Measurements from ENCODE around the gene RPH3AL. TPM values are rescaled to one million over a fixed set of nuclear protein-coding genes. Genes with fewer than 3 reads are reported as not detected.
"Not testable (repeated sequence)": the region's sequence is repeated elsewhere in the genome, so short reads cannot be mapped to it uniquely, and the experiment has no call there.

RPH3AL gene
- polyA plus RNA-seq, 4 donors = 10.5 to 18.8 (median 12.0) TPM

DNA sequence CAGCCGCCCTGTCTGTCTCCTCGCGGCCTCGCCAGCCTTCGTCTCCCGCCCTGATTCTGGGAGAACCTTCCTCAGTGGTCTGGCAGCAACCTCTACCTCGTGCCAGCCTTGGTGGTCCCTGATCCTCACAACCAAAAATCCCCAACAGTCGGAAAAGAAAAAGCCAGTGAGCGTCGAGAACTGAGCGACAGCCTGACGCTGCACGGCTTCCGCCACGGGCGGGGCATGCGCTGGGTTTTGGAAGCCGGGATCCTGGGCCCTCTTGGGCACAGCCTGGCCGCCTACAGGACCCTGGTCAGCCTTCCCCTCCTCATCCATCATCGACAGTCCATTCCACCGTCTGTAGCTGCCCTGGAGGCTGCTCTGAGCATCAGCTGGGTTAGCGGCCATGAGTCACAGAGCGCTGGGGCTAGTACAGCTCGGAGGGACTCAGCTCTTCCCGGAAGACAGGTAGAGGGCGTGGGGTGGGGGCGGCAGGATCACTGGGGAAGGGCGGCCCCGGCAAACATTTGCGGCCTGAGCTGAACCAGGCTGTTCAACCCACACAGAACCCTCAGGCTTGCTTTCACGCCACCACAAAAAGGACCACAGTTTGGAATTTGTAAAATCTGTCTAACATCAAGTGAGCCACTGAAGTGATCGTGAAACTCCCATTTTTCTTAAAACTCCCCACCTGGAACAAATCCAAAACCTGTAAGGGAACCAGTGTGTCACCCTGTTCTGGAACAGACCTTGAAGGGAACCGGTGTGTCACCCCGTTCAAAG lies 115.8 kb downstream of the RPH3AL start:
- no peak overlapping the region for H3K4me3 ChIP-seq (ENCODE audit: low read depth in 1 of 3, low read length in 3 of 3)
- DNase-seq (no peak), FAIRE-seq (no peak)
- H3K36me3 ChIP-seq (ENCODE audit: control insufficient read depth in 3 of 3, insufficient read depth in 2 of 3, low read depth in 1 of 3, low read length in 3 of 3) = peaks cover 0 to 18% (median 0%) of the 10 kb centered on the region in 3 donors
- peaks cover 0 to 3% of the 10 kb centered on the region in 2 donors for H3K9me3 ChIP-seq (ENCODE audit: control insufficient read depth in 2 of 2, insufficient read depth in 1 of 2, low read depth in 1 of 2, low read length in 1 of 2)
- WGBS, 3 donors = 87 to 95% (median 92%) methylated on average over 34 of the region's 34 CpGs
- no peaks in the 10 kb centered on the region for H3K27me3 ChIP-seq (ENCODE audit: control insufficient read depth in 3 of 3, insufficient read depth in 3 of 3, low read length in 3 of 3)
- no peaks in the 10 kb centered on the region for H3K4me1 ChIP-seq (ENCODE audit: control insufficient read depth in 3 of 3, insufficient read depth in 2 of 3, low read depth in 1 of 3, low read length in 2 of 3)
- H3K27ac ChIP-seq (ENCODE audit: low read depth in 1 of 3, low read length in 2 of 3) = no peak overlapping the region

DNA sequence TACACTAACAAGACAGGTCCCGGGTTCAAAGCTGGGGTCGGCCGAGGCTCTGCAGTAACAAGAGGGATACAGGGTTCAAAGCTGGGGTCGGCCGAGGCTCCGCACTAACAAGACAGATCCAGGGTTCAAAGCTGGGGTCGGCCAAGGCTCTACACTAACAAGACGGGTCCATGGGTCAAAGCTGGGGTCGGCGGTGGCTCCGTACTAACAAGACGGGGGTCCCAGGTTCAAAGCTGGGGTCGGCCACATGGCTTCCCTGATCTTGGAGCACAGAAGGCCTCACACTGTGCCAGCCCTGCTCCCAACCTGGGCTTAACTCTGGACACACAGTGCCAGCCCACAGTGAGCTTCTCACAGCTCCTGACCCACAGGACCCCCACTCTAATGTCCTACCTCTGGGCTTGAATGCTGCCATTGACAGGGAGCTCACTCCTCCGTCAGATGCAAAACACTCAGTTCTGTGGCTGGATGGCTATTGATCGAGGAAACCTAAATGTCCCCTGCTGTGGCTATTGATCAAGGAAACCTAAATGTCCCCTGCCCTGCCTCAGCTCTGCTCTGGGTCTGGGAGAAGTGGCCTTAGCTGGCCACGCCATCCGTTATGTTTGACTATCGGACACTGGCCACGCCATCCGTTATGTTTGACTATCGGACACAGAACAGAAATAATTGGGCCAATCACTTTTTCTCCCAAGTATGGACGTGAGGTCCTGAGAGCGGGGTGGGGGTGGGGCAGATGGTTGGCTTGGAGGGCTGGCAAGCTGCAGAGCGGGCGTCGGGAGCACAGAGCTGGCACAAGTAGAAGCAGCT lies 116.6 kb downstream of the RPH3AL start:
- no peak for DNase-seq
- peaks cover 0 to 18% (median 0%) of the 10 kb centered on the region in 3 donors for H3K36me3 ChIP-seq (ENCODE audit: control insufficient read depth in 3 of 3, insufficient read depth in 2 of 3, low read depth in 1 of 3, low read length in 3 of 3)
- H3K9me3 ChIP-seq (ENCODE audit: control insufficient read depth in 2 of 2, insufficient read depth in 1 of 2, low read depth in 1 of 2, low read length in 1 of 2) = peaks cover 0 to 3% of the 10 kb centered on the region in 2 donors
- no peaks in the 10 kb centered on the region for H3K4me1 ChIP-seq (ENCODE audit: control insufficient read depth in 3 of 3, insufficient read depth in 2 of 3, low read depth in 1 of 3, low read length in 2 of 3)
- H3K27me3 ChIP-seq (ENCODE audit: control insufficient read depth in 3 of 3, insufficient read depth in 3 of 3, low read length in 3 of 3) = no peaks in the 10 kb centered on the region
- no peak overlapping the region for H3K4me3 ChIP-seq (ENCODE audit: low read depth in 1 of 3, low read length in 3 of 3)
- 96 to 98% (median 97%) methylated on average over 24 to 26 of the region's 26 CpGs for WGBS, 3 donors
- H3K27ac ChIP-seq (ENCODE audit: low read depth in 1 of 3, low read length in 2 of 3) = no peak overlapping the region
- no peak for FAIRE-seq

GRCh38 chr17:234994-235830 lies 117.4 kb downstream of the RPH3AL start:
- 86 to 95% (median 90%) methylated on average over 45 to 48 of the region's 48 CpGs for WGBS, 3 donors
- H3K27ac ChIP-seq (ENCODE audit: low read depth in 1 of 3, low read length in 2 of 3); FAIRE-seq; H3K27me3 ChIP-seq (ENCODE audit: control insufficient read depth in 3 of 3, insufficient read depth in 3 of 3, low read length in 3 of 3); H3K4me3 ChIP-seq (ENCODE audit: low read depth in 1 of 3, low read length in 3 of 3); H3K9me3 ChIP-seq (ENCODE audit: control insufficient read depth in 2 of 2, insufficient read depth in 1 of 2, low read depth in 1 of 2, low read length in 1 of 2); DNase-seq; H3K4me1 ChIP-seq (ENCODE audit: control insufficient read depth in 3 of 3, insufficient read depth in 2 of 3, low read depth in 1 of 3, low read length in 2 of 3): not testable (repeated sequence)
- H3K36me3 ChIP-seq (ENCODE audit: control insufficient read depth in 3 of 3, insufficient read depth in 2 of 3, low read depth in 1 of 3, low read length in 3 of 3) = peaks cover 0 to 18% (median 0%) of the 10 kb centered on the region in 3 donors

- not testable (repeated sequence) for H3K9me3 ChIP-seq (ENCODE audit: control insufficient read depth in 2 of 2, insufficient read depth in 1 of 2, low read depth in 1 of 2, low read length in 1 of 2); H3K4me1 ChIP-seq (ENCODE audit: control insufficient read depth in 3 of 3, insufficient read depth in 2 of 3, low read depth in 1 of 3, low read length in 2 of 3); H3K4me3 ChIP-seq (ENCODE audit: low read depth in 1 of 3, low read length in 3 of 3); FAIRE-seq; DNase-seq; H3K27me3 ChIP-seq (ENCODE audit: control insufficient read depth in 3 of 3, insufficient read depth in 3 of 3, low read length in 3 of 3)
- 60 to 88% (median 81%) methylated on average over 21 of the region's 23 CpGs for WGBS, 3 donors
- peak overlapping the region in 2 of 3 donors; percentile 42 to 57 for H3K27ac ChIP-seq (ENCODE audit: low read depth in 1 of 3, low read length in 2 of 3)
- H3K36me3 ChIP-seq (ENCODE audit: control insufficient read depth in 3 of 3, insufficient read depth in 2 of 3, low read depth in 1 of 3, low read length in 3 of 3) = peaks cover 0 to 18% (median 0%) of the 10 kb centered on the region in 3 donors
Measured at GRCh38 chr17:234163-234993, 118.2 kb downstream of the RPH3AL start.

GRCh38 chr17:233473-233941 lies 119.1 kb downstream of the RPH3AL start:
- FAIRE-seq = no peak
- Histone ChIP-seq H3K4me1 (ENCODE audit: control insufficient read depth in 3 of 3, insufficient read depth in 2 of 3, low read depth in 1 of 3, low read length in 2 of 3) (no peaks in the 10 kb centered on the region), H3K36me3 (ENCODE audit: control insufficient read depth in 3 of 3, insufficient read depth in 2 of 3, low read depth in 1 of 3, low read length in 3 of 3) (peaks cover 0 to 13% (median 0%) of the 10 kb centered on the region in 3 donors), H3K4me3 (ENCODE audit: low read depth in 1 of 3, low read length in 3 of 3) (no peak overlapping the region), H3K27ac (ENCODE audit: low read depth in 1 of 3, low read length in 2 of 3) (peak overlapping the region in 2 of 3 donors; percentile 33 to 77), H3K9me3 (ENCODE audit: control insufficient read depth in 2 of 2, insufficient read depth in 1 of 2, low read depth in 1 of 2, low read length in 1 of 2) (peaks cover 0 to 3% of the 10 kb centered on the region in 2 donors), H3K27me3 (ENCODE audit: control insufficient read depth in 3 of 3, insufficient read depth in 3 of 3, low read length in 3 of 3) (no peaks in the 10 kb centered on the region)
- 65 to 75% (median 74%) methylated on average over 9 to 10 of the region's 11 CpGs for WGBS, 3 donors
- no peak for DNase-seq

DNA sequence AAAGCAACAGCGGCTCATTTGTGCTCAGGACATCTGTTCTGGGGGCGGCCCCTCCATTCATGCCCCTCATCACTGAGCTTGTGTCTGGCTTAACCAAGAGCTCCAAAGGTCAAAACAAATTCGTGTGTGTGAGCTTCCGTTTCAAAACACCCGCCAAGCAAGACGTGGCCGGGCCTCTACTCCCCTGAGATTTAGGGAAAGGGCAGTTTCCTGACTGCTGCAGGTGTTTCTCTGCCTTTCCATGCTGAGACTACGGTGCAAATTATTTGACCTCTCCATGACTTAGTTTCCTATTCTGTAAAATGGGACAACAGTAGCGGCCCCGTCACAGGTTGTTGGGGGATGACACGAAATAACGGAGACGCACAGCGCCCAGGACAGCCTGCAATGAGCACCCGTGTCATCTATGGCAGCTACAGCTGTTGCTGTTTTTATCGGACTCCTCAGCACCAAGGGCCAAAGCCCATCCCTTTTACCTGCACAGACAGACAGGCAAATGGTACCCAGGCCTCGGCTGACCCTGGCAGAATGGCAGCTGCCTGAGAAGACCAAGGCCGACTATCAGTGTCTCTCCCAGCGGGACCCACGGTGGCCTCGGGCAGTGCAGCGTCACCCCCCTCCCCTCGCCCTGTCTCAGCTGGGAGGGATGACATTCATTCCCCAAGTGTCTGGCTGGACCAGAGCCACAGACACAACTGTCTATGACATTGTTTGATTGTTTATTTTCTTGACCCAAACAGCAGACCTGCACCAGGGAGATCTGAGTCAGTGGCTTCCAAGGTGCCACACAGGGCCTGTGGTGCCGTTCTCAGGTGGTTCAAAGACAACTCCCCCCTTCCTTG lies 120.4 kb downstream of the RPH3AL start:
- H3K9me3 ChIP-seq (ENCODE audit: control insufficient read depth in 2 of 2, insufficient read depth in 1 of 2, low read depth in 1 of 2, low read length in 1 of 2) = peaks cover 0 to 3% of the 10 kb centered on the region in 2 donors
- H3K27me3 ChIP-seq (ENCODE audit: control insufficient read depth in 3 of 3, insufficient read depth in 3 of 3, low read length in 3 of 3) = no peaks in the 10 kb centered on the region
- WGBS, 3 donors = 75 to 85% (median 84%) methylated on average over 24 of the region's 24 CpGs
- peaks cover 0 to 10% (median 0%) of the 10 kb centered on the region in 3 donors for H3K36me3 ChIP-seq (ENCODE audit: control insufficient read depth in 3 of 3, insufficient read depth in 2 of 3, low read depth in 1 of 3, low read length in 3 of 3)
- DNase-seq = no peak
- peak overlapping the region in 1 of 3 donors; percentile 32 for H3K27ac ChIP-seq (ENCODE audit: low read depth in 1 of 3, low read length in 2 of 3)
- H3K4me1 ChIP-seq (ENCODE audit: control insufficient read depth in 3 of 3, insufficient read depth in 2 of 3, low read depth in 1 of 3, low read length in 2 of 3) = no peaks in the 10 kb centered on the region
- no peak overlapping the region for H3K4me3 ChIP-seq (ENCODE audit: low read depth in 1 of 3, low read length in 3 of 3)
- FAIRE-seq = no peak
